ENCODE data around the gene NRG3. TPM values are rescaled to one million over a fixed set of nuclear protein-coding genes. Genes with fewer than 3 reads are reported as not detected.

NRG3 gene
- total and polyA plus RNA-seq, 2 donors (not counting 1 experiment from before 2014, with no cell fraction given), result not detected

DNA sequence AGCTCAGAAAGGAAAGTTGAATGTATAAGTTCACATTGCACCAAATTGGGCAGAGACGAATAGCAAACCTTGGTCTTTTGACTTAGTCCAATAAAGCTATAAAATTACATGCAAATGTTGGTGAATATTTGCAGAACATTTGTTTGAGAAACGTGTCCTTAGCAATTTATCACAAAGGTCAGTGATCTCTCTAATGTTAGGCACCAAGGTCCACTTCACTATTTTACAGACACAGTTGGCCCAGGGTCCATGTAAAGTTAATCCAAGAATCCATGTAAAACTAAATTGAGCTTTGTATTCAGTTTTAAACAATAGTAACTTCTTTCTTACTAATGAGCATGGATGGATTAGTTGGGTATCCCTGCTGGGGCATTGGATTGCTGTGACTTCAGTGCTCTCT lies 617.7 kb downstream of the NRG3 start:
- Histone ChIP-seq H3K4me3 (replicated peaks in 1 of 4; ENCODE audit: control extremely low read depth in 1 of 4, insufficient read depth in 1 of 4, low read depth in 3 of 4, low read length in 4 of 4) (no peak overlapping the region), H3K4me2 (ENCODE audit: extremely low read depth, insufficient read depth, low read length) (no peak overlapping the region), H3K36me3 (ENCODE audit: control insufficient read depth, insufficient read depth, low read length) (no peaks in the 10 kb centered on the region), H3K9ac (ENCODE audit: insufficient read depth, low read length) (no peak overlapping the region), H3K79me2 (ENCODE audit: control insufficient read depth, insufficient read depth, low read length) (no peaks in the 10 kb centered on the region), H3K27ac (ENCODE audit: insufficient read depth, low read length) (no peak overlapping the region), H3K9me3 (ENCODE audit: control insufficient read depth, insufficient read depth, low read depth, low read length) (no peaks in the 10 kb centered on the region), H3K27me3 (ENCODE audit: control insufficient read depth, insufficient read depth, low read length) (no peaks in the 10 kb centered on the region), H2AFZ (ENCODE audit: low read length) (no peak overlapping the region), H4K20me1 (ENCODE audit: control insufficient read depth, extremely low read depth, insufficient read depth, low read length) (no peaks in the 10 kb centered on the region), H3K4me1 (ENCODE audit: control insufficient read depth, extremely low read depth, insufficient read depth, low read length) (no peaks in the 10 kb centered on the region)
- TF ChIP-seq, protein P1, sequence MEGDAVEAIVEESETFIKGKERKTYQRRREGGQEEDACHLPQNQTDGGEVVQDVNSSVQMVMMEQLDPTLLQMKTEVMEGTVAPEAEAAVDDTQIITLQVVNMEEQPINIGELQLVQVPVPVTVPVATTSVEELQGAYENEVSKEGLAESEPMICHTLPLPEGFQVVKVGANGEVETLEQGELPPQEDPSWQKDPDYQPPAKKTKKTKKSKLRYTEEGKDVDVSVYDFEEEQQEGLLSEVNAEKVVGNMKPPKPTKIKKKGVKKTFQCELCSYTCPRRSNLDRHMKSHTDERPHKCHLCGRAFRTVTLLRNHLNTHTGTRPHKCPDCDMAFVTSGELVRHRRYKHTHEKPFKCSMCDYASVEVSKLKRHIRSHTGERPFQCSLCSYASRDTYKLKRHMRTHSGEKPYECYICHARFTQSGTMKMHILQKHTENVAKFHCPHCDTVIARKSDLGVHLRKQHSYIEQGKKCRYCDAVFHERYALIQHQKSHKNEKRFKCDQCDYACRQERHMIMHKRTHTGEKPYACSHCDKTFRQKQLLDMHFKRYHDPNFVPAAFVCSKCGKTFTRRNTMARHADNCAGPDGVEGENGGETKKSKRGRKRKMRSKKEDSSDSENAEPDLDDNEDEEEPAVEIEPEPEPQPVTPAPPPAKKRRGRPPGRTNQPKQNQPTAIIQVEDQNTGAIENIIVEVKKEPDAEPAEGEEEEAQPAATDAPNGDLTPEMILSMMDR (conservative IDR thresholded peaks at IDR 0.05 in 1 of 2, IDR thresholded peaks at IDR 0.05 in 1 of 2; ENCODE audit: low read depth in 1 of 2, low read length in 2 of 2), result no peak
- TF ChIP-seq EZH2 (IDR thresholded peaks at IDR 0.05; ENCODE audit: low read length, missing control alignments), result no peak
- DNase-seq (ENCODE audit: low read depth in 2 of 2), result no peak

DNA sequence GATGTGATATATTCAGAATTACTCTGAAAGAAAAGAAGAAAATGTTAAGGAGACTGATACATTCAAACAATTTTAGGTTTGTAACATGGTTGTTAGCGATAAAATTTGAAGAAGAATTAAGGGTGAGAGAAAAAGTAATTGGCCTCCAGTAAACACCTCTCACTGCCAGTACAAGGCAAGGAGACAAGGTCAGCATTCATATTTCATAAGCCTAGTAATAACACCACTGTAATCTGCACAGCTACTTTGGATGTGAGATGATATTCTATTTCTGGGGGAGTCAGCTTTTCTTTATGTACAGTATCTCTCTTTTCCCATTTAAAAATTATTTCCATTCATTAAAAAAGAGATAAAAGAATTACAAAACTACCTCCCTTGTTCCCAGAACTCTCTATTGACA lies 621.1 kb downstream of the NRG3 start:
- Histone ChIP-seq H3K27me3 (ENCODE audit: control insufficient read depth, insufficient read depth, low read length) (no peaks in the 10 kb centered on the region), H3K79me2 (ENCODE audit: control insufficient read depth, insufficient read depth, low read length) (no peaks in the 10 kb centered on the region), H3K4me1 (ENCODE audit: control insufficient read depth, extremely low read depth, insufficient read depth, low read length) (no peaks in the 10 kb centered on the region), H2AFZ (ENCODE audit: low read length) (no peak overlapping the region), H3K9me3 (ENCODE audit: control insufficient read depth, insufficient read depth, low read depth, low read length) (no peaks in the 10 kb centered on the region), H3K4me2 (ENCODE audit: extremely low read depth, insufficient read depth, low read length) (no peak overlapping the region), H3K36me3 (ENCODE audit: control insufficient read depth, insufficient read depth, low read length) (no peaks in the 10 kb centered on the region), H3K27ac (ENCODE audit: insufficient read depth, low read length) (no peak overlapping the region), H3K9ac (ENCODE audit: insufficient read depth, low read length) (no peak overlapping the region), H3K4me3 (replicated peaks in 1 of 4; ENCODE audit: control extremely low read depth in 1 of 4, insufficient read depth in 1 of 4, low read depth in 3 of 4, low read length in 4 of 4) (no peak overlapping the region), H4K20me1 (ENCODE audit: control insufficient read depth, extremely low read depth, insufficient read depth, low read length) (no peaks in the 10 kb centered on the region)
- DNase-seq (ENCODE audit: low read depth in 2 of 2), result no peak
- no peak for TF ChIP-seq EZH2 (IDR thresholded peaks at IDR 0.05; ENCODE audit: low read length, missing control alignments)
- TF ChIP-seq, protein P1 (conservative IDR thresholded peaks at IDR 0.05 in 1 of 2, IDR thresholded peaks at IDR 0.05 in 1 of 2; ENCODE audit: low read depth in 1 of 2, low read length in 2 of 2), result no peak

DNA sequence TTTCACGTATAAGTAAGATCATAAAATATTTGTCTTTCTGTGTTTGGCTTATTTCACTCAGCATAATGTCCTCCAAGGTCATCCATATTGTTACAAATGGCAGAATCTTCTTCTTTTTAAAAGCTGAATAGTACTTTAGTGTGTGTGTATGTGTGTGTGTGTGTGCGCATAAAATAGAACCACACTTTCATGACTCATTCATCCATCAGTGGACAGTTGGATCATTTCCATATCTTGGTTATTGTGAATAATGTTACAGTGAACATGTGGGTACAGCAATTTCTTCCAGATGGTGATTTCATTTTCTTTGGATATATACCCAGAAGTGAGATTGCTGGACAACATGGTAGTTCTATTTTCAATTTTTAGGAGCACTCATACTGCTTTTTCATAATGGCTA lies 622.4 kb downstream of the NRG3 start:
- H3K27me3 ChIP-seq (ENCODE audit: control insufficient read depth, insufficient read depth, low read length), result no peaks in the 10 kb centered on the region
- DNase-seq (ENCODE audit: low read depth in 2 of 2), result peak in 1 of 2 donors; percentile 45
- TF ChIP-seq, protein P1 (conservative IDR thresholded peaks at IDR 0.05 in 1 of 2, IDR thresholded peaks at IDR 0.05 in 1 of 2; ENCODE audit: low read depth in 1 of 2, low read length in 2 of 2), result no peak
- TF ChIP-seq EZH2 (IDR thresholded peaks at IDR 0.05; ENCODE audit: low read length, missing control alignments), result no peak
- no peaks in the 10 kb centered on the region for H3K4me1 ChIP-seq (ENCODE audit: control insufficient read depth, extremely low read depth, insufficient read depth, low read length)
- H3K9ac ChIP-seq (ENCODE audit: insufficient read depth, low read length), result no peak overlapping the region
- no peaks in the 10 kb centered on the region for H3K36me3 ChIP-seq (ENCODE audit: control insufficient read depth, insufficient read depth, low read length)
- H4K20me1 ChIP-seq (ENCODE audit: control insufficient read depth, extremely low read depth, insufficient read depth, low read length), result no peaks in the 10 kb centered on the region
- no peaks in the 10 kb centered on the region for H3K9me3 ChIP-seq (ENCODE audit: control insufficient read depth, insufficient read depth, low read depth, low read length)
- no peak overlapping the region for H3K4me2 ChIP-seq (ENCODE audit: extremely low read depth, insufficient read depth, low read length)
- H3K27ac ChIP-seq (ENCODE audit: insufficient read depth, low read length), result no peak overlapping the region
- H3K79me2 ChIP-seq (ENCODE audit: control insufficient read depth, insufficient read depth, low read length), result no peaks in the 10 kb centered on the region
- no peak overlapping the region for H2AFZ ChIP-seq (ENCODE audit: low read length)
- H3K4me3 ChIP-seq (replicated peaks in 1 of 4; ENCODE audit: control extremely low read depth in 1 of 4, insufficient read depth in 1 of 4, low read depth in 3 of 4, low read length in 4 of 4), result no peak overlapping the region

All from fibroblast of lung (primary cell).